HL-60 (cell line): ENCODE results near the gene FARP2.

Experiments used
- CTCF ChIP-seq: IDR thresholded peaks from one replicate; pipeline ENCODE4 v1.5.1; 2011; ENCODE audit warnings: low read length, control low read depth, inconsistent platforms; ENCODE audit not compliant: insufficient read depth
- GABPA ChIP-seq: IDR thresholded peaks from 2 replicates; pipeline ENCODE4 v1.6.1; 2012; ENCODE audit warnings: low read depth
- POLR2AphosphoS5 ChIP-seq: IDR thresholded peaks from 2 replicates; pipeline ENCODE4 v1.6.1; 2012; ENCODE audit warnings: low read depth
- REST ChIP-seq: IDR thresholded peaks from 2 replicates; pipeline ENCODE4 v1.6.1; 2012; ENCODE audit warnings: low read depth; ENCODE audit not compliant: insufficient replicate concordance
- SPI1 ChIP-seq: IDR thresholded peaks from 2 replicates; pipeline ENCODE4 v1.6.1; 2012; ENCODE audit warnings: low read depth, mild to moderate bottlenecking, borderline replicate concordance

GRCh38 chr2:241505086-241505780 is 149.1 kb downstream of the FARP2 start:
- no peak for TF ChIP-seq CTCF
- TF ChIP-seq GABPA, result no peak
- no peak for TF ChIP-seq POLR2AphosphoS5
- no peak for TF ChIP-seq REST
- no peak for TF ChIP-seq SPI1
